Right ventricle myocardium superior (tissue), 1 donor: ENCODE data around the gene ANKRA2. TPM values are rescaled to one million over a fixed set of nuclear protein-coding genes. Genes with fewer than 3 reads are reported as not detected.
"Not testable (repeated sequence)": the region's sequence is repeated elsewhere in the genome, so short reads cannot be mapped to it uniquely, and the experiment has no call there.

Source experiments
- ATAC-seq: fragments of 200-7000 bp; cut with Tn5 transposase; one replicate; pipeline ENCODE4 v1.9.1; 2020; ENCODE audit warnings: mild to moderate bottlenecking; ENCODE audit not compliant: poor library complexity
- DNase-seq: peaks from one replicate; pipeline ENCODE4 v3.0.0-alpha.2; 2020
- intact Hi-C: fragments of 100-400 bp; cut with DNase I; formaldehyde crosslinking; loops from one replicate; pipeline ENCODE4 v1.11.2; 2022
- total RNA-seq: library from RNA; stranded (reverse); fragmentation: NEBNext Ultra II Directional; extraction: Animal tissue kit (Norgen Biotek cat#: 25700); gene quantifications from one replicate; pipeline ENCODE4 v1.2.1, GENCODE V29; 2021
- donor health status: DM: no; HTN: yes; CAD: no; lungs with severe emphysema.

The ANKRA2 gene
- total RNA-seq, 1 donor from 2014 or later, result 12.7 TPM

DNA sequence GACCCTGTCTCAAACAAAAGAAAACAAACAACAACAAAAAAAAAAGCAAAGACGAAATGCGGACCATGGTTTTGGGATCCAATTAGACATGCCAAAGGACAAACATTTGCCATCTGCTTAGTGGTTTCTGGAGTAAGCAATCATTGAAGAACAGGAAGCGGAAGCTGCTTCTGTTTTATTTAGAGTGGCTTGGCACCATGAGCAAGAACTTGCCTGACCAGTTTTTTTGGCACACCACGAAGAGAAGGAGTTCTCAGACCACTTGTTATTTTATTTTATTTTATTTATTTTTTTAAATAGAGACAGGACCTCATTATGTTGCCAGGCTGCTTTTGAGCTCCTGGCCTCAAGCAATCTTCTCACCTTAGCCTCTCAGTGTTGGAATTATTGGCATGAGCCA, 50.2 kb downstream of the ANKRA2 start:
- no peak for DNase-seq
- intact Hi-C loops, result no loop called here
- ATAC-seq, result no peak

GRCh38 chr5:73514418-73514817, 51.0 kb downstream of the ANKRA2 start:
- ATAC-seq (no peak), DNase-seq (no peak)
- intact Hi-C loops, result no loop called here

- ATAC-seq (no peak), DNase-seq (no peak)
- intact Hi-C loops, result no loop called here
Measured at GRCh38 chr5:73513996-73514395, 51.4 kb downstream of the ANKRA2 start.

- ATAC-seq, DNase-seq, intact Hi-C loops: not testable (repeated sequence)
Measured at GRCh38 chr5:73508521-73508920, 56.9 kb downstream of the ANKRA2 start.

DNA sequence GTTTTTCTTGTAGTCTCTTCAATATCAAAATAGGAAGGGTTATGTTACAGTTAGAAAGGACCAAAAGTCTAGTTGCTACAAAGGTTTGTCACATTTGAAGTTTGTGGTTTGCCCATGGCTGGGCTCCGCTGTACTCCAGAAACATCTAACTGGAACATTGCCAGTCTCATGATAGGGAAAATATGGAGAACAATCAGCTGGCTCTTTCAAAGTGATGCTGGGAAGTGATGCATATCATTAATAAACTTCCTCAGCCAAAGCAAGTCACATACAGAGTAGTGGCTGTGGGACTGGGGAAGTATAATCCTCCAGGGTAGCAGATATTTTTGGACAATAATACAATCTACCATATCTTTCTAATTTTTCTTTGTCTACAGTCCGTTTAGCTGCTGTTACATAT, 58.4 kb downstream of the ANKRA2 start:
- intact Hi-C loops, result no loop called here
- DNase-seq (no peak), ATAC-seq (no peak)

GRCh38 chr5:73506459-73506955, 58.9 kb downstream of the ANKRA2 start:
- ATAC-seq (no peak), DNase-seq (no peak)
- intact Hi-C loops, result no loop called here

Other genes with a start within 250 kb of the ANKRA2 start
- not detected for gene FOXD1, start 116.9 kb downstream of the ANKRA2 start, total RNA-seq
- 364 TPM for gene BTF3, start 67.2 kb downstream of the ANKRA2 start, total RNA-seq
- 10.5 TPM for gene UTP15, start 104 bp upstream of the ANKRA2 start, total RNA-seq
- gene ARHGEF28, start 60.6 kb upstream of the ANKRA2 start, total RNA-seq, result 1.6 TPM